Sigmoid colon (tissue), 7 donors: ENCODE measurements around the gene FERMT2. TPM values are rescaled to one million over a fixed set of nuclear protein-coding genes. Genes with fewer than 3 reads are reported as not detected.
A peak's percentile ranks its signal among the peaks of the same experiment; 100 is the strongest.

Experiments
- DNase-seq: peaks from one replicate; pipeline ENCODE4 v3.0.0-alpha.2; 2019
- H3K27ac ChIP-seq, 4 donors: fragments of 200-600 bp; sonication (generic); one replicate each; pipeline ENCODE4 v1.5.1; 2016 to 2019; ENCODE audit warnings: mild to moderate bottlenecking in 1 of 4
- H3K27me3 ChIP-seq, 3 donors: fragments of 200-600 bp; sonication (generic); one replicate each; pipeline ENCODE4 v1.5.1; 2019; ENCODE audit warnings: mild to moderate bottlenecking in 1 of 3
- H3K36me3 ChIP-seq, 4 donors: fragments of 200-600 bp; sonication (generic); one replicate each; pipeline ENCODE4 v1.5.1; 2016 to 2019
- H3K4me1 ChIP-seq, 4 donors: fragments of 200-600 bp; sonication (generic); one replicate each; pipeline ENCODE4 v1.5.1; 2017 to 2019
- H3K4me3 ChIP-seq, 4 donors: fragments of 200-600 bp; sonication (generic); one replicate each; pipeline ENCODE4 v1.5.1; 2017 to 2019; ENCODE audit warnings: mild to moderate bottlenecking in 2 of 4, moderate library complexity in 1 of 4
- H3K9me3 ChIP-seq, 4 donors: fragments of 200-600 bp in 3 of 4; sonication (generic) in 3 of 4; one replicate each; pipeline versions ENCODE4 v1.5.1 to v1.6.1; 2013 to 2019
- CTCF ChIP-seq, 4 experiments: fragments of 450-650 bp in 3 of 4; fragments of 200-600 bp in 1 of 4; IDR thresholded peaks; one replicate each; pipeline ENCODE4 v1.5.1; 2016 to 2019; ENCODE audit warnings: antibody characterized with exemption in 4 of 4, mild to moderate bottlenecking in 3 of 4, moderate library complexity in 2 of 4
- EP300 ChIP-seq, 4 donors: sonication (generic); formaldehyde crosslinking; IDR thresholded peaks; one replicate each; pipeline ENCODE4 v1.6.1; 2017; ENCODE audit warnings: antibody characterized with exemption in 4 of 4
- POLR2A ChIP-seq, 2 donors: fragments of 450-650 bp; IDR thresholded peaks; one replicate each; pipeline ENCODE4 v1.6.1; 2016; ENCODE audit warnings: antibody characterized with exemption in 2 of 2, mild to moderate bottlenecking in 2 of 2, moderate library complexity in 2 of 2
- POLR2AphosphoS5 ChIP-seq, 4 donors: sonication (generic); formaldehyde crosslinking; IDR thresholded peaks; one replicate each; pipeline ENCODE4 v1.6.1; 2017; ENCODE audit warnings: antibody characterized with exemption in 4 of 4
- WGBS, 2 donors: extraction: QIAGEN DNeasy Blood & Tissue Kit; methylation state at CpG; one replicate each; pipeline ENCODE4 v1.1.7; 2013; 5-methylcytosine and 5-hydroxymethylcytosine counted together
- intact Hi-C: fragments of 100-400 bp; cut with DNase I; formaldehyde crosslinking; loops from one replicate; pipeline ENCODE4 v1.15.1; 2023
- polyA plus RNA-seq, 3 donors: library from polyadenylated mRNA; stranded (reverse); fragments of 200-250 nt; gene quantifications; one replicate each; pipeline ENCODE4 v1.2.3, GENCODE V29; 2013
- total RNA-seq, 4 donors: library from RNA; depleted of rRNA; stranded (reverse); fragments of >200 nt; gene quantifications; one replicate each; pipeline ENCODE4 v1.1.0, GENCODE V29; 2016
- donor health status: healthy with polysubstance abuse.
- donor health status: Bipolar disorder and iron deficiency.
- donor health status: healthy.

Gene FERMT2
- total and polyA plus RNA-seq, 7 donors, result 3.0 to 317 (median 278) TPM

GRCh38 chr14:52961060-52961639 lies 10.3 kb upstream of the FERMT2 start:
- Histone ChIP-seq H3K4me1 (peaks cover 0 to 11% (median 5%) of the 10 kb centered on the region in 4 donors), H3K27me3 (no peaks in the 10 kb centered on the region), H3K4me3 (no peak overlapping the region), H3K36me3 (no peaks in the 10 kb centered on the region), H3K9me3 (no peaks in the 10 kb centered on the region), H3K27ac (peak overlapping the region; percentile 24 to 52 (median 40))
- DNase-seq, result peak; percentile 77
- TF ChIP-seq POLR2AphosphoS5 (IDR thresholded peaks at IDR 0.05) (no peak), CTCF (IDR thresholded peaks at IDR 0.05) (peak; percentile 59 to 77 (median 69))
- 72 to 78% methylated on average over 4 of the region's 4 CpGs for WGBS, 2 donors
- intact Hi-C loops, result loop anchor here (1.0 to 10.0 kb wide), 3 partner anchors 96 to 344 kb away; no protein-coding TSS in a partner anchor

- 49 to 65% methylated on average over 3 of the region's 3 CpGs for WGBS, 2 donors
- H3K27me3 ChIP-seq, result no peaks in the 10 kb centered on the region
These were observed 9.8 kb upstream of the FERMT2 start for GRCh38 chr14:52960627-52961026.

GRCh38 chr14:52954346-52955214 lies 3.7 kb upstream of the FERMT2 start:
- Histone ChIP-seq H3K4me1 (peaks cover 0 to 29% (median 19%) of the 10 kb centered on the region in 4 donors), H3K27me3 (no peaks in the 10 kb centered on the region), H3K36me3 (no peaks in the 10 kb centered on the region), H3K4me3 (peak overlapping the region; percentile 24 to 51 (median 38)), H3K9me3 (no peaks in the 10 kb centered on the region), H3K27ac (peak overlapping the region; percentile 98 to 100 (median 99))
- WGBS, 2 donors, result 82 to 91% methylated on average over 6 of the region's 6 CpGs
- TF ChIP-seq POLR2A (IDR thresholded peaks at IDR 0.05) (peak; percentile 58 to 84), EP300 (IDR thresholded peaks at IDR 0.05) (no peak), POLR2AphosphoS5 (IDR thresholded peaks at IDR 0.05) (peak; percentile 87 to 90 (median 89)), CTCF (IDR thresholded peaks at IDR 0.05) (peak in 2 of 4 experiments; percentile 24 to 37)
- peak; percentile 73 for DNase-seq
- intact Hi-C loops, result loop anchor here (5.0 to 10.0 kb wide), 4 partner anchors 47 to 250 kb away; partner anchors contain the start of gene PSMC6

More at GRCh38 chr14:52960627-52961026, 9.8 kb upstream of the FERMT2 start:
- Histone ChIP-seq H3K4me1 (peaks cover 0 to 11% (median 5%) of the 10 kb centered on the region in 4 donors), H3K4me3 (no peak overlapping the region), H3K27ac (peak overlapping the region; percentile 24 to 52 (median 40)), H3K36me3 (no peaks in the 10 kb centered on the region), H3K9me3 (no peaks in the 10 kb centered on the region)
- DNase-seq, result no peak
- intact Hi-C loops, result loop anchor here (1.0 to 10.0 kb wide), 3 partner anchors 97 to 344 kb away; no protein-coding TSS in a partner anchor
- TF ChIP-seq EP300 (IDR thresholded peaks at IDR 0.05) (no peak), POLR2AphosphoS5 (IDR thresholded peaks at IDR 0.05) (no peak), CTCF (IDR thresholded peaks at IDR 0.05) (no peak), POLR2A (IDR thresholded peaks at IDR 0.05) (no peak)

- TF ChIP-seq CTCF (IDR thresholded peaks at IDR 0.05), result peak in 3 of 4 experiments; percentile 41 to 65 (median 43)
- no peak for TF ChIP-seq POLR2A (IDR thresholded peaks at IDR 0.05)
- TF ChIP-seq EP300 (IDR thresholded peaks at IDR 0.05), result no peak
- no peak for TF ChIP-seq POLR2AphosphoS5 (IDR thresholded peaks at IDR 0.05)
- Histone ChIP-seq H3K4me1 (peaks cover 0 to 52% (median 38%) of the 10 kb centered on the region in 4 donors), H3K27me3 (no peaks in the 10 kb centered on the region), H3K27ac (peak overlapping the region; percentile 98 to 100 (median 99)), H3K9me3 (no peaks in the 10 kb centered on the region), H3K36me3 (peaks cover 0 to 2% (median 0%) of the 10 kb centered on the region in 4 donors), H3K4me3 (peak overlapping the region; percentile 64 to 98 (median 90))
- 4 to 8% methylated on average over 15 of the region's 15 CpGs for WGBS, 2 donors
- peak; percentile 84 for DNase-seq
- intact Hi-C loops, result loop anchor here (5.0 to 10.0 kb wide), 3 partner anchors 45 to 247 kb away; partner anchors contain the start of gene PSMC6
These were observed 1.1 kb upstream of the FERMT2 start for GRCh38 chr14:52951681-52952554.
